ENCODE measurements around the gene NHS. TPM values are rescaled to one million over a fixed set of nuclear protein-coding genes. Genes with fewer than 3 reads are reported as not detected.

NHS gene
- total and polyA plus RNA-seq, 11 donors = 0.22 to 3.4 (median 1.1) TPM

DNA sequence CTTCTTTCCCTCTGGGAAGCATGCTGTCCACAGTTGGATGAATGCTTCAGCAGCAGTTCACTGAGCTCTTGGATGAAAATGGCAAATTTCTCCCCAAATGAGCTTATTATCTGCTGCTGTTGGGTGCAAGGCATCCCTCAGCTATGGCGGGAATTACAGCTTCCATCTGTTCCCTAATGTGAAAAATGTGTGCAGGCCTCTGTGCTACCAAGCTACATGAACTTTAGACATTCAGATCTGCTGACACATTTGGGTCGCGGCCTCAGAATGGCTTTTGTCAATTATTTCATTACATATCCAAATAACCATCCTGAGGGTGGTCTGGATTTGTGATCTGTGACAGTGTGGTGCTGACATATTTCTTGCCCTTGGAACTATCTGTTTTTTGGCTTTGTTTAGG is 242.8 kb downstream of the NHS start:
- no peak overlapping the region for H3K27ac ChIP-seq
- intact Hi-C loops (cut with DNase I) = no loop called here
- H3K4me3 ChIP-seq = no peak overlapping the region
- H3K27me3 ChIP-seq = no peaks in the 10 kb centered on the region
- ATAC-seq (peak in 2 of 4 donors; percentile 32 to 58), DNase-seq (no peak)
- H3K9me3 ChIP-seq = peaks cover 0 to 4% (median 0%) of the 10 kb centered on the region in 12 donors
- no peaks in the 10 kb centered on the region for H3K4me1 ChIP-seq
- WGBS, 4 donors = 64 to 89% (median 82%) methylated on average over 3 of the region's 3 CpGs
- no peak for TF ChIP-seq POLR2A (IDR thresholded peaks at IDR 0.05)
- TF ChIP-seq, protein P1, sequence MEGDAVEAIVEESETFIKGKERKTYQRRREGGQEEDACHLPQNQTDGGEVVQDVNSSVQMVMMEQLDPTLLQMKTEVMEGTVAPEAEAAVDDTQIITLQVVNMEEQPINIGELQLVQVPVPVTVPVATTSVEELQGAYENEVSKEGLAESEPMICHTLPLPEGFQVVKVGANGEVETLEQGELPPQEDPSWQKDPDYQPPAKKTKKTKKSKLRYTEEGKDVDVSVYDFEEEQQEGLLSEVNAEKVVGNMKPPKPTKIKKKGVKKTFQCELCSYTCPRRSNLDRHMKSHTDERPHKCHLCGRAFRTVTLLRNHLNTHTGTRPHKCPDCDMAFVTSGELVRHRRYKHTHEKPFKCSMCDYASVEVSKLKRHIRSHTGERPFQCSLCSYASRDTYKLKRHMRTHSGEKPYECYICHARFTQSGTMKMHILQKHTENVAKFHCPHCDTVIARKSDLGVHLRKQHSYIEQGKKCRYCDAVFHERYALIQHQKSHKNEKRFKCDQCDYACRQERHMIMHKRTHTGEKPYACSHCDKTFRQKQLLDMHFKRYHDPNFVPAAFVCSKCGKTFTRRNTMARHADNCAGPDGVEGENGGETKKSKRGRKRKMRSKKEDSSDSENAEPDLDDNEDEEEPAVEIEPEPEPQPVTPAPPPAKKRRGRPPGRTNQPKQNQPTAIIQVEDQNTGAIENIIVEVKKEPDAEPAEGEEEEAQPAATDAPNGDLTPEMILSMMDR (IDR thresholded peaks at IDR 0.05) = no peak
- H3K36me3 ChIP-seq = no peaks in the 10 kb centered on the region

DNA sequence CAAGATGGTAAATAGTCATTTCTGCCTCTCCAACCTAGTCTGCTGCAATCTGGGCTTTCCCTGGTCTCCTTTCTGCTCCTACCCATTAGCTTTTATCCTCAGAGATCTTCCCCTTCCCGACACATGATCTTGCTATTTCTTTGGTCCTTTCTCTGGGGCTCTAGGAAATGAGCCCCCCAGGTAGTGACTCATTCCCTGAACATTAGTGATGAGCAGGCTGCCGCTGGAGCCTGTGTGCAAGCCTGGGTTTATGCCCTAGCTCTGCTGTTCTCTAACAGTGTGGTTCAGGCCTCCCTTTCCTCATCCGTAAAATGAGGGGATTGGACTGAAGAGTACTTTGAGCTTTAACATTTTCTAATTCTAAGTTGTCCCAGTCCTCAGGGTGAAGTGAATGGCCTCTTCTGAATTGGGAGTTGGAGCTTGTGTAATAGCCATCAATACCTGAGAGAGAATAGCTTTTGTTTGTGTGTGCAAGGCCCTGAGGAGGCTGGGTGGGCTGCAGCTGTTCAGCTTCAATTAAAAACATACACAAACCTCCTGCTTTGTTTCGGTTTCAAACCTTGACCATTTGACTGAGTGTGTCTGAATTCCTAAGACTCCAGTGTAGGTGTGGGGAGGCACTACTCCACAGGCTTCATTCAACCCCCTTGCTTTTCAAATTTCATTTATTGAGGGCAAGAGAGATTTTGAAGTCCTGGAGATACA is 246.7 kb downstream of the NHS start:
- Histone ChIP-seq H3K36me3 (no peaks in the 10 kb centered on the region), H3K4me3 (no peak overlapping the region), H3K27ac (no peak overlapping the region), H3K4me1 (no peaks in the 10 kb centered on the region), H3K27me3 (no peaks in the 10 kb centered on the region), H3K9me3 (peaks cover 0 to 4% (median 0%) of the 10 kb centered on the region in 12 donors)
- TF ChIP-seq, protein P1 (IDR thresholded peaks at IDR 0.05) = no peak
- TF ChIP-seq POLR2A (IDR thresholded peaks at IDR 0.05) = no peak
- ATAC-seq (no peak), DNase-seq (no peak)
- intact Hi-C loops (cut with DNase I) = no loop called here
- 83 to 96% (median 93%) methylated on average over 4 of the region's 4 CpGs for WGBS, 4 donors

DNA sequence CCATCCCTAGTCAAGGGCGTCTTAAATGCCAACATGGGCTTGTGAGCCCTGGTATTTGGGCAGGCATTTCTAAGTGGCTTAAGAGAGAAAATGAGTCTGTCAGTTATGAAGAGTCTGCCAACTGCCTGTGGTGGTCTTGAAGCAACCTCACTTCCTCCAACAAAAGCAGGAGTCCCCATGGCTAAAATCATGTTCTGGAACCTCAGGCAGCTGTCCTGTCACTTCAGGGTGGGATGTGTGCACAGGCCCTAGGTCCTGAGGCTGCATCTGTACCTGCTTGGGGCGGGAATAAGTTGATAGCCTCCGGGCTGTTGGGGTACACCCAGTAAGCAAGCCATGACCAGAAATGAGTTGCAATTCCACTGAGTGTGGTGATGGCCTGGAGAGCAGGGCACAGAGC is 247.3 kb downstream of the NHS start:
- H3K4me3 ChIP-seq = no peak overlapping the region
- H3K36me3 ChIP-seq = no peaks in the 10 kb centered on the region
- peaks cover 0 to 4% (median 0%) of the 10 kb centered on the region in 12 donors for H3K9me3 ChIP-seq
- DNase-seq (no peak), ATAC-seq (no peak)
- no peak overlapping the region for H3K27ac ChIP-seq
- intact Hi-C loops (cut with DNase I) = no loop called here
- WGBS, 4 donors = 73 to 98% (median 94%) methylated on average over 1 to 3 of the region's 3 CpGs
- TF ChIP-seq, protein P1 (IDR thresholded peaks at IDR 0.05) = no peak
- TF ChIP-seq POLR2A (IDR thresholded peaks at IDR 0.05) = no peak
- no peaks in the 10 kb centered on the region for H3K27me3 ChIP-seq
- H3K4me1 ChIP-seq = no peaks in the 10 kb centered on the region

DNA sequence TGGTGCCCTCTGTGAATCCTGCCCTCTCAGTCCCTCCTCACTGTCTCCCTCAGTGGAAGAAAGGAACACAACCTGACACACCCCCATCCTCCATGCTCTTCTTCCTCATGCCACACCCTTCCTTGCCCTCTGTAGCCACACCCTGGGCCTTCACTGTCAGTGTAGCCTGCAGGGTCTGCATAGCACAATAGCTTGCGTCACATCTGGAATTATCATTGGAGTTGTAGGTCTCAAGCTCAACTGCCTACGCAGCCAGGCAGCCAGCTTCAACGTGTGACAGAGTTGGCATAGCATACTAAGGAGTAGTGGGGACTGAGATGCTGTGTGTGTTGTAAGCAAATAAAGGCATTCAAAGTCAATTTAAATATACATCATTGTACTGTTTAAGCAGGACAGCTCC is 248.8 kb downstream of the NHS start:
- no peaks in the 10 kb centered on the region for H3K27me3 ChIP-seq
- no peak overlapping the region for H3K4me3 ChIP-seq
- no peaks in the 10 kb centered on the region for H3K36me3 ChIP-seq
- H3K4me1 ChIP-seq = peaks cover 0 to 4% (median 0%) of the 10 kb centered on the region in 12 donors
- DNase-seq (no peak), ATAC-seq (no peak)
- peaks cover 0 to 4% (median 0%) of the 10 kb centered on the region in 12 donors for H3K9me3 ChIP-seq
- H3K27ac ChIP-seq = no peak overlapping the region
- 60 to 68% (median 67%) methylated on average over 3 of the region's 3 CpGs for WGBS, 4 donors
- intact Hi-C loops (cut with DNase I) = no loop called here
- no peak for TF ChIP-seq POLR2A (IDR thresholded peaks at IDR 0.05)
- TF ChIP-seq, protein P1 (IDR thresholded peaks at IDR 0.05) = no peak
